LNCaP clone FGC (cell line): Measurements from ENCODE around the gene SUMO3.

ENCODE experiments used
- DNase-seq: peaks from one replicate; pipeline ENCODE4 v3.0.0-alpha.2; 2011; ENCODE audit warnings: low read depth
- H3K4me3 ChIP-seq: 2 replicates; pipeline ENCODE4 v1.5.1; 2011; ENCODE audit warnings: mild to moderate bottlenecking, low read depth, low read length, control low read depth
- CTCF ChIP-seq: IDR thresholded peaks from 2 replicates; pipeline ENCODE4 v1.5.1; 2012; ENCODE audit warnings: mild to moderate bottlenecking; ENCODE audit not compliant: control insufficient read depth, insufficient read depth; ENCODE audit errors: extremely low read depth

Gene SUMO3

GRCh38 chr21:44795342-44795741 is 22.5 kb downstream of the SUMO3 start:
- no peak overlapping the region for H3K4me3 ChIP-seq
- no peak for TF ChIP-seq CTCF

GRCh38 chr21:44793592-44794374 is 24.1 kb downstream of the SUMO3 start:
- no peak for DNase-seq

More at GRCh38 chr21:44795342-44795741, 22.5 kb downstream of the SUMO3 start:
- DNase-seq = no peak

GRCh38 chr21:44792702-44793591 is 24.9 kb downstream of the SUMO3 start:
- peak; percentile 82 for TF ChIP-seq CTCF
- no peak overlapping the region for H3K4me3 ChIP-seq
- no peak for DNase-seq

More at GRCh38 chr21:44793592-44794374, 24.1 kb downstream of the SUMO3 start:
- TF ChIP-seq CTCF = no peak
- no peak overlapping the region for H3K4me3 ChIP-seq

GRCh38 chr21:44791993-44792392 is 25.9 kb downstream of the SUMO3 start:
- H3K4me3 ChIP-seq = no peak overlapping the region
- DNase-seq = no peak
- TF ChIP-seq CTCF = no peak

- DNase-seq = no peak
- no peak for TF ChIP-seq CTCF
- no peak overlapping the region for H3K4me3 ChIP-seq
Observed at GRCh38 chr21:44791246-44791645, 26.6 kb downstream of the SUMO3 start.

- TF ChIP-seq CTCF = no peak
- DNase-seq = no peak
- H3K4me3 ChIP-seq = no peak overlapping the region
Observed at GRCh38 chr21:44790368-44790767, 27.5 kb downstream of the SUMO3 start.
